Measurements from ENCODE around the gene ST7.

The ST7 gene

DNA sequence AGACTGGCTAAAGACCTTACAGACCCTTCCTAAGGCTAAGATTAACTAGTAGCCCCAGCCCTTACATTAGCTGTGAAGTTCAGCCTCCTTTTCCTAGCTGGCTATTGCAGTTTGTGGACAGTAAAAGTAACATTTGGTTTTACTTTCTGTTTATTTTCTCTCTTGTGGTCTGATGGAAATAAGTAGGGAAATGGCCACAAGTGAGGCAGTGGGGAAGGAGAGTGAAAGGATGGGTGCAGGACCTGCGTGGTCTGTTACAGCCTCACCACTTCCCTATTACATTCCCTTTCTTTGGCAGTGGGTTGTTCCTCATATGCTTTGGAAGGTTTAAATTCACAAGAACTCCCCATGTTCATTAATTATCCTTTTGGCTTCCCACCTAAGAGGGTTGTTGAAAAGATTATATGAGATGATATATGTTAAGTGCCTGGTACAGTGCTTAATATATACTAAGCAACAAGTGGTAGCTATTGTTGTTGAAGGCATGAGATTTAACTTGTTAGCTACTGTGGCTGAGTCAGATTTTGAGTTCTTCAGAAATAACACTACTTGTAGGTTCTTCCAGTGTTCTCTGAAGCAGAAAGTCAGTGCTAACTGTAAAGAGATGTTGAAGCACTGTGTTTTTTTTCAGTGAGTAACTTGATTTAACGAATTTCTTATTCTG lies 181.7 kb downstream of the ST7 start:
- DNase-seq: no peak

DNA sequence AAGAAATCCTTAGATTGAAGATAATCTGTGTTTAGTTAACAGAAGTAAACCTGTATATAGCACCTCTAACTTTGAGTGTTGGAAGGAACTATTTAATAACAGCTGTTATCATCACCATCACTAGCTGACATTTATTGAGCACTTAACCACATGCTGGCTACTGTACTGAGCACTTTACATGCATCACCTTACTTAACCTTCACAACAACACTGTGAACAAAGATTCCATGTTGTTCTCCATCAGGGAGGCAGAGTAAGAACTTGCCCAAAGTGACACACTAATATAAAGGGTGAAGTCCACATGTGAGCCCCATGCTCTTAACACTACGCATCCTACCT lies 182.2 kb downstream of the ST7 start:
- DNase-seq: no peak

DNA sequence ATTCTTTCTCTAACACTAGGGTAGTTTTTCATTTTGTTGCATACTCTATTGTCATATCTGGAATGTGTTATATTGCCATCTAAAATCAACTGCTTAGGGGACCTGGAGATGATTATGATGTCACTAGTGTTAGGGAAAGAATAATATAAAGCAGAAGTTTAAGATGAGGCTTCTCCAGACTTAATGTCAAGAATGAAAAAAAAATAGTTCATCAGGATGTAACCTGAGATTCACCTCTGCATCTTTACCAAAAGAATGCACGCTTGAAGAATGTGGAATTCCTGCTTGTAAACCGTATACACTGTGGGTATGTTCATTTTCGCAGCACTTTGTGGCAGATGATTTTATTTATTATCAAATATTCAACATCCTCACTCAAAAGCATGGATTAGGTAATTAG lies 184.6 kb downstream of the ST7 start:
- no peak for DNase-seq

DNA sequence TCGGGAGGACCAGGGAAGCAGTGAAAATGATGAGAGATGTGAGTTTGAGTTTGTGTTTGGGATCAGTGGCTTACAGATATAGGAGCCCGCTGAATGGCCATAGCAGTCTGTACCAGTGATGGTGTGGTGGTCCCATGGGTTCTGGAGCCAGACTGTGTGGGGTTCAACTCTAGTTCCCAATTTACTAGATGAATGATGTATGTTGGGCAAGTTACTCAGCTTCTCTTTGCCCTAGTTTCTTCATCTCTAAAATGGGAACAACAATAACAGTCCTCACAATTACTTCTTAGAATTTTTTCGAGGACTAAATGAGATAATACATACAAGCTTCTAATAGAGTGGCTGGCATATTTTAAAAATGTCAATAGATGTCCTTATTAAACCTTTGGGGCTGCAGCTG lies 185.2 kb downstream of the ST7 start:
- no peak for DNase-seq

DNA sequence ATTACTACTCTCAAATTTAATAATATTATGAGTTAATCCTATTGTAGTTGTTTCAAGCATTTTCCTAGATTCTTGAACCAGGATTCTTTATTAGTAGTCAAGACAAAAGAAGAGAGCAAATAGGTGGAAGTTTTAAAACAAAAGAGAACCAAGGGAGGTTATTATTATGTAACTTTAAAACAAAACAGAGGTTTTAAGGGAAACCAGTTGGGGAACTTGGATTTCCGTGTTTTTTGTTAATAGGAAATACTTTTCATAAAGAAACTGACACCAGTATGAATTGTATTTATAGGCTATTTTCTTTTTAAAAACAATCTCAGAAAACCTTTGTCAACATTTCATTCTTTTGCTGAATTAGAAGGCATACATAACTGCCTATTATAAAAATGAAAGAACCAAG lies 185.7 kb downstream of the ST7 start:
- DNase-seq: no peak

DNA sequence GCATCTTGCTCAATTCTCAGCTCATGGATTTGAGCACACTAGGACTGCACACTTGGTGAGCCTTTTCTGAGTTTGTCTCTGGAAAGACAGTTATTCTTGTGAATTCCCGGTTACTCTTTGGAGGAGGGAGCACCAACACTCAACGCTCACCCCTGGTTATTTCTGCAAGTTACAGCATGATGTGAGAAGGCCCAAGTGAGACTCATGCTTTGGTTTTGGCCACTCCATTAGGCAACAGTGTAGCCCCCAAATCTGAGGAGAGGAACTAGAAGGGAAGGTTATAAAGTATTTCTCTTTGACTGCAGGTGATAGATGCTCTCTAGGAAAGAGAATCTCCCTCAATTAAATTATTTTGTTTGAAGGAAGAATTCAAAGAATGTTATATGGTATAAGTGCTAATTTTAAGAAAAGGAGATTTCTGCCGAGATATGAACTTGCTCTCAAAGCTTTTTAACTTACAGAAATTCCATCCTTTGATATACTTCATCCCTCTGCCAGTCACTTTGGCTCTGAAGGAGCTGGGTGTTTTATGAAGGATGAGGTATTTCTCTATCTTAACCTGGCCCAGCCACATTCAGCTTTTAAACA lies 186.2 kb downstream of the ST7 start:
- DNase-seq: no peak

DNA sequence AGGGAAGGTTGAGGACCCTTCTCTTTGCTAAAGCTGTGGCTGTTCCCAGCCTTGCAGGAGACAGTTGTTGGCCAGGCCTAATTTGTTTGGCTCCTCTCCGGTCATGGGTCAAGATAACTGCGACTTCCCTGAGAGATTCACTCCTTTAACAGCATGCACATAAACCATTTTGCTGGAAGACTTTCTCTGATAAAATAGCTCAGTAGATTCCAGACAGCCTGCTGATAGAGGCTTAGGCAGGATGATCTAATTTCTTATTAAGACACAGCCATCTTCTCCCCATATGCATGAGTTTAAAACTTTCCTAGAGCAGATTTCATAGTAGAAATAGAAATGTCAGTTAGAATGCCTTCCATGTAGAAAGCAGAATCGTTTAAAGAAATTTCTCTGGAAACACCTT lies 187.6 kb downstream of the ST7 start:
- DNase-seq: no peak

DNA sequence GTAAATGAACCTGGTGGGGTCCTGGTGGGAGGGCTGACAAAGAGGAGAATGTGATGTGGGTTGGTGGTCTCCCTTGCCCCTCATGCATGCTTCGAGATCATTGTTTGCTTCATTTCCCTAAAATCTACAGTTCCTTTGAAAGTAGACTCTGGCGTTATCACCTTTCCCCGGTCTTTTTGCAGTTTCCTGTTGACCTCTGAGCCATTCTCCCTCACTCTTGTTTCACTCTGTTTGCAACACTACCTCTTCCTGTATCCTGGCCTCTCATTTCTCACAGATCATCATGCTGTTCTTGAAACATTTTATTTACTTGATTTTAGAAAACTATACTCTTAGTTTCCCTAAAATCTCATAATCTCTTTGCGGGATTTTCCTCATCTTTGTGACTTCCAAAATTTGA lies 189.8 kb downstream of the ST7 start:
- no peak for DNase-seq

DNA sequence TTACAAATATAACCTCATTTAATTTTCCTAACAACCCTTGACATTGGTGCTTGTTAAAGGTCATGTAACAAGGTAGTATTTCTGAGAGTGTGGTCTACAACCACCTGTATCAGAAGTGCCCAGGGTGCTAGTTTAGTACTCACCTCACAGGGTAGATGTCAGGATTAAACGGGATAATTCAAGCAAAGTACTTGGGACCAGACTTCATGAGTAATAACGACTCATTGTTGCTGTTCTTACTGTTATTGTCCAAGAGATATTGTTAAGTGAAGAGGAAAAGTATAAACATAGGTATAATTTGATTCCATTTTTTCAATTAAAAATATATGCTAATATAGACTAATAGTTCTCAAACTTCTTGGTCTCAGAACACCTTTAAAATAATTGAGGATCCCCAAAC lies 190.3 kb downstream of the ST7 start:
- no peak for DNase-seq

DNA sequence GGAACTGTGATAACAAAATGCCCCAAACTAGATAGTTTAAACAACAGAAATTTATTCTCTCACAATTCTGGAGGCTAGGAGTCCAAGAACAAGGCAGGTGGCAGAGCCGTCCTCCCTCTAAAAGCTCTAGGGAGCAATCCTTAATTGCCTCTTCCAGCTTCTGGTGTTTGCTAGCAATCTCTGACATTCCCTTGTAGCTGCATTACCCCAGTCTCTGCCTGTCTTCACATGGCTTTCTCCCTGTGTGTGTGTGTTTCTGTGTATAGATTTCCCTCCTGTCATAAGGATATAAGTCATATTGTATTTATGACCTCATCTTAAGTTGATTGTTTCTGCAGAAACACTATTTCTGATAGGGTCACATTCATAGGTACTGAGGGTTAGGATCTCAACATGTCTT lies 192.0 kb downstream of the ST7 start:
- DNase-seq: no peak

DNA sequence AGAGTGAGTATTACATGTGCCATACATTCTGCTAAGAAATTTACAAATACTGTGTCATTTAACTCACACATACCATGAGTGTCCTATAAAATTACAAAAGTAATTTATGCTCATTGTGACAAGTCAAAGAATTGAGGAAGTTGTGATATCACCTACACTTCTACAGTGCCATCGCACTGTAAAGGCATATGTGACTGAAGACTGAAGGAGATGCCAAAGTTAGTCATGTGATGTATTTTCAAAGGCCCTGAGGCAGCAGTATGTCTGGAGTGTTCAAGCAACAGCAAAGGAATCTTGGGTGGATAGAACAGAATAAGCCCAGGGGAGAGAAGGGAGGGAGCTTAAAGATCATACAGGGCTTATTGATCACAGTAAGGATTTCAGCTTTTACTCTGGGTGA lies 192.8 kb downstream of the ST7 start:
- no peak for DNase-seq

DNA sequence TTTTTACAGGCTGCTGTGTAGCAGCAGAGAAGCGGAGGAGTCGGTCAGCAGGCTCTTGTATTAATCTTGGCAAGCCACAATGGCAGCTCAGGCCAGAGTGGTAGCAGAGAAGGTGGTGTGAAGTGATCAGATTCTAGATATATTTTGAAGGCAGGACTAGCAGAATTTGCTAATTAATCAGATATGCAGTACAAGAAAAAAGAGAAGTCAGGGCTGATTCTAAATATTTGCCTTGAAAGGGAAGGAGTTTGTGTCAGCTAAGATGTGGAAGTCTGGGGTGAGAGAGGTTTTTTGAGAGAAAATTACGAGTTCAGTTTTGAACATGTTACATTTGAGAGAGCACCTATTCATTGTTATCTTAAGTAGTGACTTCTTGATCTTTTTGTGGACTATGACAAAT lies 193.2 kb downstream of the ST7 start:
- no peak for DNase-seq

DNA sequence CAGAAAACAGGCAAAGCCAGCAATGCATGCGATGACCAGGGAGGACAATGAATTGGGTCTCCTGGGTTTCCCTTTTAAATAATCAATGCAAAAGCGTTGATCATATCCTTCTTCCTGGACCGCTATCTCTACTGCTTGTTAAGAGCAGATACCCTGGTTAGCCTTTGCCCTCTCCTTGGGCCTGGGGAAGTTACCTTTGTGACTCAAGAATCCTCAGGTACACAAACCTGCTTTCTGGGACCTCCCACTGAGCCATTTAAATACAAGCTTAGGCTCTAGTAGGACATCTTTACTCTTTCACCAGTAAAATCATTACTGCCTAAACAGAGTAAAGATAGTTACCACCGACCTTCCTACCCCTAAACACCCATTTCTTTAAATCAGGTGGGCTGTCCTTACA lies 195.7 kb downstream of the ST7 start:
- no peak for DNase-seq

DNA sequence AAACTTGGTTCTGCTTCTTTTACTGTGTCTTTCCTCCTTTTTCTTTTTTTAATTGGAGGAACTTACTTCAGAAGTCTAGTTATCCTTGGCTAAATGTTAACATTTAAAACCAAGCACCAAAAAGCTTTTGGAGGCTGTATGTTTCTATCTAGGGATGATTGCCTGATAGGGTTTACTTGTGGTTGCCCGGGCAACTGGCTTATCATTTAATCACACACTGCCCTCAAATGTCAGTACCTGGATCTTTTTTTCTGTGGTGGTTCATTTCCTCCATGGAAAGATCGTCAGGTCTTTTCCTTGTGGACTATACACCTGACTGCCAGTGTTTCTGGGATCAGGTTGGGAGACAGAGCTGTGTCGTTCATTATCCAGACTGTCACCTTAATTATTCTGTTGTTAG lies 196.4 kb downstream of the ST7 start:
- no peak for DNase-seq

DNA sequence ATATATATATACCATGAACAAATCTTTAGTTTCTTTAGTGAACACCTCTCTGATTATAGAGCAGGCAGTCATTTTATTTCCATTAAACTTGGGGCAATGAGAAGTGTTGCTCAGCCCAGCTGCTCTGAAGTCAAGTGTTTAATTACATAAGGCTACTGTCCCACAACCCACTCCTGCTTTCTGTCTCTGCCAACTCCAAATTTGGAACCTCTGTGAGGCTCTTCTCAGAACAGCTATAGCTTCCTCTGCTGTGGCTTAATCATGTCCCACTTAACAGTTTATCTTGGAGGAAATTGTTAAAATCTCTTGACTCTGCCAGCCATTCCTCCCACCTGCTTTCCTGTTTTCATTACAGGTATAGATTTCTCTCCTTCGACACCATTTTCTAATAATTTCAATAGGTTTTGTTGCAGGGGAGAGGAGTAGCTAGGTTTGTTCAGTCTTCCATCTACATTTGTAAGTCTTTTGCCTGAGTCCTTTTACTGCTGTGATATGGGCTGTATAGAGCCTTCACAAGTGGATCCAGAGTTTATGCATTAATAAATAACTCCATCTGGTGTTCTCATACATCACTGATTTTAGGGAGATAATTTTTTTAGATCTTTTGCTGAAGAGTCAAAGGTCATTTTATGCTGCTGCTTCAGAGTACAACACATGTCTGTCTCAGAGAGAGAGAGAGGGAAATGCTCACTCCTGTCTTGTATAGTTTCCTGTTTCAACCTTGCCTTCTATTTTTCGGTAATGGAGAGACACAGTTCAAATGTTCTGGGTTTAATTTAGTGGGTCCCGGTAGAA lies 199.1 kb downstream of the ST7 start:
- DNase-seq: no peak

DNA sequence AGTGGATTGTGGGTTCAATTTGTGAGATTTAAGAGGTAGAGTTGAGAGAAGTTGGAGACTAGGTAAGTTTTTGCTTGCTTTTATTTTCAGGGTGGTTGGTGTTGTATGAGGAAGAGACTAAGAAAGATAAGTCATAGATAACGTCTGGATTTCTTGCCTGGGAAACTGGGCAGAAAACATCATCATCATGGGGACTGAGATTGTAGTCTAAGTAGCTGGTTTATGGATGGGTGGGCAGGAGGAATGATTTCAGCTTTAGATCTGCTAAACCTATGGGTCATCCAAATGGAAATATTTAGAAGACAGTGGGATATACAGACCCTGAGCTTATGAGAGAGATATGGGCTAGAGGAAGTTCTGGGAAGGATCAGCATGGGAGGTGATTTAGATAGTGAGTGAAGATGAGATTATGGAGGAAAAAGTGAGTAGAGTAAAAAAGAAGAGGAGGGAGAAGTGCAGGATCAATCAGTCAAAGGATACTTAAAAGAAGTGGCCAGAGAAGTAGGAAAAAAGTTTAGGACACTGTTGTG lies 199.8 kb downstream of the ST7 start:
- DNase-seq: no peak

DNA sequence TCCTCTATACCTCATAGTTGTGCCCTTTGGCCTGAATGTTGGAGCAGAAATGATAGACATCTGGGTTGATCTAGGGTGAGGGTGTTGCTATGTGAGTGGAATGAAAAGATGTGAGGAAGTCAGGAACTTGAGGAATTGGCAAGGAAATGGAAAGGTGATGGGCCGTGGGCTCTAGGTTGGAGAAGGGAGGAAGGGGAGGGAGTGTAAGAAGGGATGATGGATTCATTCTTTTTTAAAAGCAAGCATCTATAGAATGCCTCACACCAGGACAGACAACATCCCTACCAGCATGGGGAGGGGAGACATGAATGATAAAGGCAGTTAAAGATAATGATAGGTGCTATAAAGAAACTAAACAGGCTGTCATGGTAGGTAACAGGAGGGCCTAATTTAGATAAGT lies 201.4 kb downstream of the ST7 start:
- no peak for DNase-seq

DNA sequence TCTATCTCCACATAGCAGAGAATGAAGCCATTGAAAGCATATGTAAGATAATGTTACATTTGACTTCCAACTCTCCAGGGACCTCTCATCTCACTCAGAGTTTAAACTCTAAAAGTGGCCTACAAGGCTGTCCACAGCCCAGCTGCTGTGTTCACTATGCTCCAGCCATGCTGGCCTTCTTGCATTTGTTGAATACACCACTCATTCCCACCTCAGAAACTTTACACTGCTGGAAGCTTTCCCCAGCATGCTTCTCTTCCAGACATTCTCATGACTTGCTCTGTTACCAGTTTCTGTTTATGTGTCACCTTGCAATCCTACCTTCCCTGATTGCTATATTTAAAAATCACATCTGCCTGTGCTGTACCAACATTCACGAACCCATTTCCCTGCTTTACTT lies 202.4 kb downstream of the ST7 start:
- no peak for DNase-seq

DNA sequence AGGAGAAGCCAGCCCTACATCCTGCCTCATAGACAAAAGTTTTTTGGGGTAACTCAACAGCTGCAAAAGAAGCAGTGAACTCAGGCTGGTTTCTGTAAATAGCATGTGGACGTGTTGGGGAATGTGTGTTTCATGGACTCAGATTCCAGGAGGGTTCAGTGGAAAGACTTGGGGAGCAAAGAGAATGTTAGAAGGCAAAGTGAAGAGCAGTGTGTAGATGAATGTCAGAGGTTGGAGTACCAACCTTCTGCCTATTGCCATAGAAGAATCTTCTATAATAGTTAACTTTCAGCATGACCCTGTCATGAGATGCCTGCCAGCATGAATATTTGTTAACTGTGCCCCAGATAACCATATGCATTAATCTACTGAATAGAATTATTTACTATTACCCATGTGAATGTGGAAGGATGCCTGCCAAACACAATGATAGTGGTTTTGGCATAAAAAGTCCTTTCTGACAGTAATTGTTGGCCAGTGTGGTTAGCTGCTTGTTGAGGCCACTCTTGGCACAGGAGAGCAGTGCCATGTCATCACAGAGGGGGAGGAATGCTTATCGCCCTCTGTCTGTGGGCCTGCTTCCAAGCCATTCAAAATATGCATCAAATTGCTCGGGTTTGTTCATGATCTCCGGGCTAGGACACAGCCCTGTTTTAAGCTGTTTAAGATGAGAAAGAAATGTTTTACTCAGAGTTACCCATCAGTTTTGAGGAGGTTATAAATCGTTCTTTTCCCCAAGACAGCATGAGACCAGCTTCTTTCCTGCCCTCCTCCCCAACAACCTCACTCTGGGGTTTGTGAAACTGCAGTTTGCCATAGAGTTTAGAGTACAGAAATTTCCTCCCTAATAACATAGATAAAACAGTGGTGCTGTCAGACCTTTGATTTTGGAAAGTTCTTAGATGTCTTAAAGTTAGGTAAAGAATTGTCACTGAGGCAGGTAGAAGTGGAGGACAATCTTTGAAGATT lies 204.2 kb downstream of the ST7 start:
- no peak for DNase-seq

DNA sequence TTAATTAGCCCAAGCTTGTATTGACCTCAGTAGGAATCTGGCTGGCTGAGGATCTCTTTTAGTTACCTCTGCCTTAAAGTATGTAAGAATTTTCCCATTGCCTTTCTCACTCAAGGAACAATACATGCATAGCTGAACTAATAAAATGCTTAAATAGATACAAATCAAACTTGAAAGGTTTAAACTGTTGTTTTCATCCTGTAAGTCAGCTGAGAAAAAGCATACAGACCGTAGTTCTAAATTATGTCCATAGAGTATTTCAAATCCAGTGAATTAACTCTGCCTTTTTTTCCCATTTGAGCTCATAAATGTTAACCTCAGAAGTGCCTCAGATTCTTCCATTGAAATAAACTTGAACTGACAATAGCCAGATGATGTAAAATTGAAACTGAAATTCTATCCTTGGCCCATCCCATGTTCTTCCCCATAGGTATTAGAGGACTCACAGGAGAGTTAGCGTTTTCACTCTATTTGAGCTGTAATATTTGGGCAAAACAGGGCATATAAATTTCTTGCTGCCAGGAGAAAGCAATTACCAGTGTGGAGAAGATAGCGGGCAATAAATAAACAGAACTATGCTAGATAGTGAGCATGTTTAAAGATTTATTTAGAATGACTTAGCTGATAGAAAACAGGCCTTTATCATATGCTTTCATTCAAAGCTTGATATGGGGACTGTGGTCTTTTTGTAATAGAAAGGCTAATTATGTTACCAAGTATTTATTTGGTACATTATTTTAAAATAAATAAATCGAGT lies 205.8 kb downstream of the ST7 start:
- DNase-seq: no peak

DNA sequence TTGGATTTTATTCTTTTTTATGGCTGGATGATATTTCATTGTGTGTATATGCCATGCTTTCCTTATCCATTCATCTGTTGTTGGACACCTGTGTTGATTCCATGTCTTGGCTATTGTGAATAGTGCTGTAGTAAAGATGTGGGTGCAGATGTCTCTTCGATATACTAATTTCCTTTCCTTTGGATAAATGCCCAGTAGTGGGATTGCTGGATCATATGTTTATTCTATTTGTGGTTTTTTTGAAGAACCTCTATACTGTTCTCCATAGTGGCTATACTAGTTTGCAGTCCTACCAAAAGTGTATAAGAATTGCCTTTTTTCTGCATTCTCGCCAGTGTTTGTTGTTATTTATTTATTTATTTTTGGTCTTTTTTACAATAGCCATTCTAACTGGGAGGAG lies 209.8 kb downstream of the ST7 start:
- DNase-seq: no peak

DNA sequence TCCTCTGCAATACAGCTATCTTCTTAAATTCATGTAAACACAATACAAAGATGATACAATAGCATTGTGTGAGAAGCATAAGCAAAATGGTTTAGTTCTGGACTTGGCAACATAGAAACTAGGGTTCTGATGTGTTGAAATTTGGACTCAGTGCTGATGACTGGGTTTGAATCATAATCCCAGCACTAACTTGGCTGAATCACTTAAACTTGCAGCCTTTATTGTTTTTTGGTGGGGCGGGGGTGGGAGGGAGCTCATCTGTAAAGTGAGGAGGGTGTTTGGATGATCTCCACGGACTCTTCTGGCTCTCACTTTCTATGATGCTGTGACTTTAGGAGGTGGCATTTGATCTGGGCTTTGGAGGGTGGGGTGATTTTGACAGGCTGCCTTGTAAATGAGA lies 211.3 kb downstream of the ST7 start:
- DNase-seq: no peak
